ENCODE data around the gene TMEM86A.

GRCh38 chr11:18730020-18730419 is 31.4 kb downstream of the TMEM86A start:
- TF ChIP-seq GATA2 (IDR thresholded peaks at IDR 0.05; ENCODE audit: low read depth, low read length), result no peak
- no peak for TF ChIP-seq GATA3 (IDR thresholded peaks at IDR 0.05; ENCODE audit: low read depth, low read length)
